GM12892 (cell line): ENCODE measurements around the gene LST1.

Source experiments
- POLR2AphosphoS5 ChIP-seq: IDR thresholded peaks from 2 replicates; pipeline ENCODE4 v1.6.1; 2011; ENCODE audit warnings: low read depth, low read length, control low read depth
- TAF1 ChIP-seq: IDR thresholded peaks from 2 replicates; pipeline ENCODE4 v1.6.1; 2011; ENCODE audit warnings: low read depth, mild to moderate bottlenecking, control low read depth, low read length, borderline replicate concordance

- TF ChIP-seq TAF1 (no peak; the same call in 1 of the 2 replicates), POLR2AphosphoS5 (peak; percentile 43; the same call in 1 of the 2 replicates)
Observed at GRCh38 chr6:31546958-31547726, 38.9 kb upstream of the LST1 start, which contains the start of gene NFKBIL1.
